Measurements from ENCODE around the gene TACC3. TPM values are rescaled to one million over a fixed set of nuclear protein-coding genes. Genes with fewer than 3 reads are reported as not detected.

Gene TACC3
- total RNA-seq, 2 donors from 2014 or later, result 4.3 to 35.6 TPM

DNA sequence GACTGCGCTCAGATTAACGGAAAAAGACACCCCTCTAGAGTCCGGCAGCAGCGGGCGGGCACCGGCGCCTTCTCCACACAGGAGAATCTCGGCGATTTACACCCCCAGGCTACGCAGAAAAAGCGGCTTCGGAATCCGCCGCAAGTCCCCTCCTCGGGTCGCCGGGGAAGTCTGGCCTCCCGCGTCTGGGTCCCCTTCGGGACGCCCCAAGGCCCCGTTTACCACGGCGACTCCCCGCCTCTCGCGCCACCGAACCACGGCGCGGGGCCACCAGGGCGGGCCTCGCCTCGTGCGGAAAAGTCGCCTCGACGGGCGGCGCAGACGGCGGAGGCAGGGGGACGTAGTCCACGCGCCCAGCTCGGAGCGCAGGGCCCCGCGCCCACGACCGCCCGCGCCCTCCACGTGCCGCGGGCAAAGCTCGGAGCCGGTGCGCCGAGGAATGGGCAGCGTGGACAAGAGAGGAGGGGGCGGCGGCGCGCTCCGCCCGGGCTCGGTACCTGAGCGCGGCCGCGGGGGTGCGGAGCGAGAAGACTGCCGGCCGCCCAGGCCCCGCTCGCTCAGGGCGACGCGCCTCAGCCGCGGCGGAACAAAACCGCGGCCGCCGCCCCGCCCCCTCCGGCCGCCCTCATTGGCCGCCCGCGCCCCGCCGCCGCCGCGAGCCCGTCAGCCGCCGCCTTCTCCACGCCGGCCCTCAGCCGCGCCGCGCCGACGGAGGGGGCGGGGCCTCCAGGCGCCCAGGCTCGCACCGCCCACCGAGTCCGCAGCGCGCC, 37.4 kb upstream of the TACC3 start, which contains the start of gene FAM53A:
Gene FAM53A (minus strand): TSS at position 578 of the 770 bp plus-strand sequence. CDS start 15,572 bp downstream, outside the sequence.
- Histone ChIP-seq H3K36me3 (no peaks in the 10 kb centered on the region), H3K4me3 (peak within 1 kb of the TSS; percentile 53 to 59), H3K27ac (peak within 1 kb of the TSS; percentile 61 to 71), H3K9me3 (no peaks in the 10 kb centered on the region), H3K4me1 (replicated peaks) (no peaks in the 10 kb centered on the region), H3K27me3 (replicated peaks; ENCODE audit: insufficient read depth) (no peaks in the 10 kb centered on the region)
- DNase-seq (ENCODE audit: low spot score), result peak; percentile 89
- WGBS, result under 1% methylated on average over 36 of the region's 118 CpGs
- intact Hi-C loops (cut with DNase I), result loop anchor here (5.0 kb wide), 1 partner anchor 38 kb away; the partner anchor contains the start of genes TACC3 and TMEM129
- TF ChIP-seq POLR2AphosphoS5 (IDR thresholded peaks at IDR 0.05), result no peak
- TF ChIP-seq, protein P1, sequence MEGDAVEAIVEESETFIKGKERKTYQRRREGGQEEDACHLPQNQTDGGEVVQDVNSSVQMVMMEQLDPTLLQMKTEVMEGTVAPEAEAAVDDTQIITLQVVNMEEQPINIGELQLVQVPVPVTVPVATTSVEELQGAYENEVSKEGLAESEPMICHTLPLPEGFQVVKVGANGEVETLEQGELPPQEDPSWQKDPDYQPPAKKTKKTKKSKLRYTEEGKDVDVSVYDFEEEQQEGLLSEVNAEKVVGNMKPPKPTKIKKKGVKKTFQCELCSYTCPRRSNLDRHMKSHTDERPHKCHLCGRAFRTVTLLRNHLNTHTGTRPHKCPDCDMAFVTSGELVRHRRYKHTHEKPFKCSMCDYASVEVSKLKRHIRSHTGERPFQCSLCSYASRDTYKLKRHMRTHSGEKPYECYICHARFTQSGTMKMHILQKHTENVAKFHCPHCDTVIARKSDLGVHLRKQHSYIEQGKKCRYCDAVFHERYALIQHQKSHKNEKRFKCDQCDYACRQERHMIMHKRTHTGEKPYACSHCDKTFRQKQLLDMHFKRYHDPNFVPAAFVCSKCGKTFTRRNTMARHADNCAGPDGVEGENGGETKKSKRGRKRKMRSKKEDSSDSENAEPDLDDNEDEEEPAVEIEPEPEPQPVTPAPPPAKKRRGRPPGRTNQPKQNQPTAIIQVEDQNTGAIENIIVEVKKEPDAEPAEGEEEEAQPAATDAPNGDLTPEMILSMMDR (IDR thresholded peaks at IDR 0.05), result peak in 1 of 4 experiments; percentile 33

GRCh38 chr4:1684506-1685234, 36.7 kb upstream of the TACC3 start:
- H3K4me3 ChIP-seq, result peak overlapping the region; percentile 50 to 59
- no peak for DNase-seq (ENCODE audit: low spot score)

GRCh38 chr4:1685235-1686150, 35.8 kb upstream of the TACC3 start:
- Histone ChIP-seq H3K27me3 (replicated peaks; ENCODE audit: insufficient read depth) (no peaks in the 10 kb centered on the region), H3K4me3 (no peak overlapping the region), H3K27ac (peak overlapping the region in 1 of 2 donors; percentile 48), H3K36me3 (no peaks in the 10 kb centered on the region), H3K9me3 (no peaks in the 10 kb centered on the region), H3K4me1 (replicated peaks) (no peaks in the 10 kb centered on the region)
- intact Hi-C loops (cut with DNase I), result no loop called here
- no peak for DNase-seq (ENCODE audit: low spot score)
- WGBS, result 83% methylated on average over 23 of the region's 23 CpGs
- TF ChIP-seq POLR2AphosphoS5 (IDR thresholded peaks at IDR 0.05), result no peak
- no peak for TF ChIP-seq POLR2A (IDR thresholded peaks at IDR 0.05)
- TF ChIP-seq, protein P1 (IDR thresholded peaks at IDR 0.05), result no peak

More at GRCh38 chr4:1684506-1685234, 36.7 kb upstream of the TACC3 start:
- no peaks in the 10 kb centered on the region for H3K9me3 ChIP-seq
- no peaks in the 10 kb centered on the region for H3K4me1 ChIP-seq (replicated peaks)
- peak overlapping the region; percentile 38 to 48 for H3K27ac ChIP-seq
- 43% methylated on average over 33 of the region's 66 CpGs for WGBS
- intact Hi-C loops (cut with DNase I), result loop anchor here (5.0 kb wide), 1 partner anchor 38 kb away; the partner anchor contains the start of genes TACC3 and TMEM129
- no peaks in the 10 kb centered on the region for H3K27me3 ChIP-seq (replicated peaks; ENCODE audit: insufficient read depth)
- TF ChIP-seq, protein P1 (IDR thresholded peaks at IDR 0.05), result peak in 1 of 4 experiments; percentile 3
- TF ChIP-seq POLR2A (IDR thresholded peaks at IDR 0.05) (peak; percentile 6), POLR2AphosphoS5 (IDR thresholded peaks at IDR 0.05) (no peak)
- no peaks in the 10 kb centered on the region for H3K36me3 ChIP-seq

DNA sequence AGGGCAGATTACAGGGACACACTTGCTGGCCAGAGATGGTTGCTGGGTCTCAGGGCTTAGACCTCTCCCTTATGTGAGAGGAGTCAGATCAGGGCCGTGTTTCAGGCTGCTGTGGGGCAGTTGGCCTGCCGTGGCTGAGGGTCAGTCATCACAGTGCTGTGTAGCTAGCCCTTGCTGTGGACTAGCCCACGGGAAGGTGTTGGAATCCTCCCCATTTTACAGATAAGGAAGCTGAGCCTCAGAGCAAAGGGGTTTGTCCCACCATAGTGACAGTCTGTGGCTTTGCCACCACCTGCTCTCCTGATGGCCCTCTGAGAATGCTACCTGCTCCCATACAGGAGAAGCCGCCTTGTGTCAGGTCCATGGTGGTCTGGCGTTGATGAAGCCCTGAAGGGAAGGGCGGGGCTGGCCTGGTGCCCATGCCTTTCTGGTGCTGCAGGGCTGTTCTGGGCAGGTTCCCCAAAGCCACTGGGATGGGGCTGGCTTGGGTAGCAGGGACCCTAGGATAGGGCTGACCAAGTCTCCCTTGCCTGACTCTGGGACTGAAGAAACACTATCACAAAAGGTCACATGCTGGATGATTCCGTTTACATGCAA, 34.8 kb upstream of the TACC3 start:
- H3K9me3 ChIP-seq, result no peaks in the 10 kb centered on the region
- H3K4me1 ChIP-seq (replicated peaks), result no peaks in the 10 kb centered on the region
- TF ChIP-seq POLR2AphosphoS5 (IDR thresholded peaks at IDR 0.05), result no peak
- TF ChIP-seq POLR2A (IDR thresholded peaks at IDR 0.05), result no peak
- TF ChIP-seq, protein P1 (IDR thresholded peaks at IDR 0.05), result no peak
- intact Hi-C loops (cut with DNase I), result no loop called here
- 58% methylated on average over 5 of the region's 7 CpGs for WGBS
- no peak for DNase-seq (ENCODE audit: low spot score)
- no peaks in the 10 kb centered on the region for H3K36me3 ChIP-seq
- H3K27me3 ChIP-seq (replicated peaks; ENCODE audit: insufficient read depth), result no peaks in the 10 kb centered on the region
- no peak overlapping the region for H3K27ac ChIP-seq
- no peak overlapping the region for H3K4me3 ChIP-seq
